Activated CD8-positive, alpha-beta memory T cell treated with anti-CD3 and anti-CD28 coated beads for 36 hours (primary cell): ENCODE measurements around the gene GIMAP7. TPM values are rescaled to one million over a fixed set of nuclear protein-coding genes. Genes with fewer than 3 reads are reported as not detected.
"Not testable (repeated sequence)": the region's sequence is repeated elsewhere in the genome, so short reads cannot be mapped to it uniquely, and the experiment has no call there.

ENCODE experiments used
- CTCF ChIA-PET: fragments of 350-600 bp; sonication (Branson Sonifier 250); formaldehyde crosslinking; loops from one replicate; lab custom pipeline; 2021; ENCODE audit warnings: antibody characterized with exemption; lab: Charles Lee
- POLR2A ChIA-PET: fragments of 350-600 bp; sonication (Branson Sonifier 250); formaldehyde crosslinking; loops from one replicate; lab custom pipeline; 2021; ENCODE audit warnings: antibody characterized with exemption; lab: Charles Lee
- total RNA-seq, 2 experiments: library from RNA; stranded (reverse); gene quantifications; one replicate each; pipeline ENCODE4 v1.2.3, GENCODE V29; 2021

GIMAP7 gene
- total RNA-seq, 2 experiments from 2014 or later: 19.2 to 19.7 TPM

- ChIA-PET CTCF (interaction anchor here (1.0 to 2.7 kb wide), 4 partner anchors 11 to 54 kb away, joined by 3 to 11 read pairs (median 4); partner anchors contain the start of gene GIMAP7), POLR2A (interaction anchor here (0.5 to 1.4 kb wide), 3 partner anchors 51 to 98 kb away, joined by 3 to 7 read pairs (median 4); partner anchors contain the start of gene GIMAP8)
Measured at GRCh38 chr7:150503155-150503554, 11.5 kb upstream of the GIMAP7 start.

- ChIA-PET CTCF (interaction anchor here (0.8 to 2.7 kb wide), 4 partner anchors 11 to 54 kb away, joined by 3 to 11 read pairs (median 4); partner anchors contain the start of gene GIMAP7), POLR2A (interaction anchor here (0.5 to 1.6 kb wide), 2 partner anchors 51 to 98 kb away, joined by 4 read pairs; no protein-coding TSS in a partner anchor)
Measured at GRCh38 chr7:150503581-150503980, 11.1 kb upstream of the GIMAP7 start.

- ChIA-PET POLR2A (no interaction called here), CTCF (interaction anchor here (1.4 to 2.0 kb wide), 3 partner anchors 56 to 225 kb away, joined by 3 to 7 read pairs (median 5); no protein-coding TSS in a partner anchor)
Measured at GRCh38 chr7:150507947-150508602, 6.6 kb upstream of the GIMAP7 start.

- ChIA-PET POLR2A (no interaction called here), CTCF (interaction anchor here (0.6 to 2.2 kb wide), 3 partner anchors 9 to 268 kb away, joined by 3 to 10 read pairs (median 3); partner anchors contain the start of gene GIMAP8)
Measured at GRCh38 chr7:150511048-150511447, 3.6 kb upstream of the GIMAP7 start.

- ChIA-PET CTCF (interaction anchor here (1.5 to 3.6 kb wide), 4 partner anchors 9 to 234 kb away, joined by 3 to 25 read pairs (median 15); no protein-coding TSS in a partner anchor), POLR2A (interaction anchor here (0.5 to 2.4 kb wide), 5 partner anchors 9 to 214 kb away, joined by 3 to 18 read pairs (median 4); partner anchors contain the start of gene GIMAP8)
Measured at GRCh38 chr7:150513758-150514157, 914 bp upstream of the GIMAP7 start.

DNA sequence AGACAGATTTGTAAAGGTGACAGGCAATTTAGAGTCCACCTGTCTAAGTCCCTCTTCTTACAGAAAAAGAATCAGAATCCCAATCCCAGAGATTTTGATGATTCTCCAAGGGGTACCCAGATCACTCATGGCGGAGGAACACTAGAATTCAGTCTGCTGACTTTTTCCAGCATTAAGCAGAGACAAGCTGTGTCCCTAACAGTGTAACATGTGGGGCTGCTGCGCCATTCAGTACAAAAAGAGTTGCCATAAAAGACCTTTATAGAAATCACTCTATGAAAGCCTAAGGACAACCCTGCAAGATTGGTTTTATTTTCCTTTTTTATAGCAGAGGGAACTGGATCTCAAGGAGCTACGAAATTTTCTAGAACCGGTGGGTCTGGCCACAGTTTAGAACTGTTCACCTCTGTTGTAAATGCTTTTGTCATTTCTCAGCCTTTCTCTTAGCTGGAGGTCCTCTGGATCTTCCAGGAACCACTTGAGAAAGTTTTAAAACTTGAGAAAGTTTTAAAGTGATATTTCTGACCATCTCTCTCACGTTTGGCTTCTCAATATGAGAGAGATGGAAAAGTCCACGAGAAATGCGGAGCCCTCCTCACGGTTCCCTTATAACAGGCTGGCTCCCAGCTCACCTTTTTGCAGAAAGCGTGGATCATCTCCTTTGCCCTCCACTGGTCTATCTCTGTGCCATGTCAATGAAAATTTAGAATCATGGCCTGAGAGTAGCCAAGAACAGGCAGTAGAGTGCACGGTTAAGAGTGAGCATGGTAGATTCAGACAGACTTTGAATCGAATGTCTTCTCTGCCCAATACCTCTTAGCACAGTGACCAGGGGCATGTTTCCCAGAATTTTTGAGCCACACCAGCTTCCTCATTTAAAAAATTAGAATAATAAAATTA lies 826 bp downstream of the GIMAP7 start:
- CTCF ChIA-PET: interaction anchor here (0.7 to 3.6 kb wide), 4 partner anchors 34 to 67 kb away, joined by 3 to 25 read pairs (median 11); no protein-coding TSS in a partner anchor
- POLR2A ChIA-PET: interaction anchor here (0.5 to 2.4 kb wide), 8 partner anchors 34 to 743 kb away, joined by 3 to 18 read pairs (median 3); partner anchors contain the start of genes GIMAP1 and GIMAP8

DNA sequence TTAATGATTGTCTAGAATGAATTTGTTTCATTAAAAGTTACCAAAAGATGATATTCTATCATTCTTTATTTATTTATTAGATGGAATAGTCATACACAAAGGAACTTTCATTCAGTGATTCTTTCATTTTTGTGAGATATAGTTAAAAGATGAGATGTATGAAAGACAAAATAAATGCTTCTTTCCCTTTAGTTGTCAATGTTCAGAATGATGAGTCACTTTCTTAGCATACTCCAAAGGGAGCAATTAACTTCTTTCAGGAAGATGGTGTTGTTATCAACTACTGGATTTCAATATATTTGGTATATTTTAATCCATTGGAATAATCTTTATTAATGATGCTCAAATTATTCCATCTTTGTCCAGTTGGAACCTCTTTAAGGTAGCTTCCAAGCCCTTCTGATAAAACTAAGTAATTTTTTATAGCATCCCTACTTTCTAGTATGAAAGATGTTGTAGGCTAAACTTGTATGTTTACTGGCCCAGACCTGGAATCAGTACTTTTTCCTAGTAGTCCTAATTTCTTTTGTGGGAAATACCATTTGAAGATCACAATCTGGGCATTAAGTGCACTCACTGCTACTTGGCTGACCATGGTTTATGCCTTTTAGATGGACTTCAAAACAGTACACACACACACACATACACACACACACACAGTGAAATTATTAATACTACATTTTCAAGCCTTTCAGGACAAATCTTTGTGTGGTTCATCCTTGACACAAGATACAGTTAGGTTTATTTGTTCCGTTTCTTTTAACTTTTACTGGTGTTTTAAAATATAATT lies 2.5 kb downstream of the GIMAP7 start:
- ChIA-PET CTCF (interaction anchor here (1.2 kb wide), 1 partner anchor 64 kb away, joined by 3 read pairs; no protein-coding TSS in a partner anchor), POLR2A (no interaction called here)

GRCh38 chr7:150519310-150519709 lies 4.6 kb downstream of the GIMAP7 start:
- POLR2A ChIA-PET: interaction anchor here (1.4 to 2.0 kb wide), 3 partner anchors 68 to 214 kb away, joined by 3 to 12 read pairs (median 5); partner anchors contain the start of gene GIMAP8
- CTCF ChIA-PET: interaction anchor here (1.2 to 1.3 kb wide), 3 partner anchors 13 to 70 kb away, joined by 3 to 6 read pairs (median 4); no protein-coding TSS in a partner anchor

DNA sequence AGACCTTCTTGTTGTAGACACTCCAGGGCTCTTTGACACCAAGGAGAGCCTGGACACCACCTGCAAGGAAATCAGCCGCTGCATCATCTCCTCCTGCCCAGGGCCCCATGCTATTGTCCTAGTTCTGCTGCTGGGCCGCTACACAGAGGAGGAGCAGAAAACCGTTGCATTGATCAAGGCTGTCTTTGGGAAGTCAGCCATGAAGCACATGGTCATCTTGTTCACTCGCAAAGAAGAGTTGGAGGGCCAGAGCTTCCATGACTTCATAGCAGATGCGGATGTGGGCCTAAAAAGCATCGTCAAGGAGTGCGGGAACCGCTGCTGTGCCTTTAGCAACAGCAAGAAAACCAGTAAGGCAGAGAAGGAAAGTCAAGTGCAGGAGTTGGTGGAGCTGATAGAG lies 5.5 kb downstream of the GIMAP7 start:
- ChIA-PET CTCF (interaction anchor here (0.6 to 1.3 kb wide), 4 partner anchors 12 to 71 kb away, joined by 3 to 6 read pairs (median 4); no protein-coding TSS in a partner anchor), POLR2A (interaction anchor here (0.6 to 2.0 kb wide), 9 partner anchors 38 to 235 kb away, joined by 3 to 12 read pairs (median 3); partner anchors contain the start of genes GIMAP1, GIMAP4 and GIMAP8)

DNA sequence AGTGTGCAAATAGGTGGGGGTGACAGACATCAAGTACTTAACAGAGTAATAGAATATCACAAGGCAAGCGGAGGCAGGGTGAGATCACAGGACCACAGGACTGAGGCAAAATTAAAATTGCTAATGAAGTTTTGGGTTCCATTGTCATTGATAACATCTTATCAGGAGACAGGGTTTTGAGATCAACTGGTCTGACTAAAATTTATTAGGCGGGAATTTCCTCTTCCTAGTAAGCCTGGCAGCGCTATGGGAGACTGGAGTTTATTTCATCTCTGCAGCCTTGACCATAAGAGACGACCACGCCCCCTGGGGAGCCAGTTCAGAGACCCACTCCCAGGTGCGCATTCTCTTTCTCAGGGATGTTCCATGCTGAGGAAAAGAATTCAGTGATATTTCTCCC lies 8.3 kb downstream of the GIMAP7 start:
- POLR2A ChIA-PET: interaction anchor here (0.7 kb wide), 2 partner anchors 43 to 141 kb away, joined by 4 read pairs; no protein-coding TSS in a partner anchor
- CTCF ChIA-PET: not testable (repeated sequence)

DNA sequence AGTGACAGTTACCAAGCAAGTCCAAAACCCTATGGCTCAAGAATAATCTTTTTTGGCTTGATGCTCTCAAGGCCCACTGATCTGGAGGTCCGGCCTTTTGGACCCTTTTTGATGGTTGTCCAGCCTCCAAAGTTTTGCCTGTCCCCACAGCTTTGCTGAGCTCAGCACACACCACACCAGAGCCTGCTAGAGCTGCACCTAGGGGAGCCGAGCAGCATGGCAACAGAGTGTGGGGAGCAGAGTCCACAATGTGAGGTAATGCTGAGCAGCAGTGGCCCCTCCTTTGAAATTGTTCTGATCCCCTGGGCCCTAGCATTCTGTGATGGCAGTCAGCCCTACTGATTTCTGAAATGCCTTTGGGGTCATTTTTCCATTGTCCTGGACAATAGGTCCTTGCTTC lies 9.3 kb downstream of the GIMAP7 start:
- ChIA-PET CTCF (interaction anchor here (1.0 kb wide), 1 partner anchor 232 kb away, joined by 4 read pairs; no protein-coding TSS in a partner anchor), POLR2A (no interaction called here)

DNA sequence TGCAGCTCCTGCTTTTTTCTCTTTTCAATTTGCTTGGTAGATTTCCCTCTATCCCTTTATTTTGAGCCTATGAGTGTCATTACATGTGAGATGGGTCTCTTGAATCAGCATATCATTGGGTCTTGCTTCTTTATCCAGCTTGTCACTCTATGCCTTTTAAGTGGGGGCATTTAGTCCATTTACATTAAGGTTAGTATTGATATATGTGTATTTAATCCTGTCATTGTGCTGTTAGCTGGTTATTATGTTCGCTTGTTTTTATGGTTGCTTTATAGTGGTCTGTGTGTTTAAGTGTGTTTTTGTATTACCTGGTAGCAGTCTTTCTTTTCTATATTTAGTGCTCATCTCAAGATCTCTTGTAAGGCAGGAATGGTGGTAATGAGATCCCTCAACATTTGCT lies 17.0 kb downstream of the GIMAP7 start:
- ChIA-PET CTCF (interaction anchor here (0.7 kb wide), 1 partner anchor 12 kb away, joined by 3 read pairs; no protein-coding TSS in a partner anchor), POLR2A (no interaction called here)

DNA sequence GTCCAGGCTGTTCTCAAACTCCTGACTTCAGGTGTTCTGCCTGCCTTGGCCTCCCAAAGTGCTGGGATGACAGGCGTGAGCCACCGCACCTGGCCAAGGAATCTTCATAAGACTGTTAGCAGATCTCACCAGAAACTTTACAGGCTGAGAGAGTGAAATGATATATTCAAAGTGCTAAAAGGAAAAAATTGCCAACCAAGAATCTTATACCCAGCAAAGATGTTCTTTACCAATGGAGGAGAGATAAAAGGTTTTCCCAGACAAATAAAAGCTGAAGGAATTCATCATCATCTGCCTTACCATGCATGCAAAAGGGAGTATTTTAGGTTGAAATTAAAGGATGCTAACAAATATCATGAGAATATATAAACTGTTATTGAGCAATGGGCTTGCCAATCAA lies 23.6 kb downstream of the GIMAP7 start:
- ChIA-PET POLR2A (no interaction called here), CTCF (no interaction called here)

GRCh38 chr7:150553163-150553562 lies 38.5 kb downstream of the GIMAP7 start:
- CTCF ChIA-PET: interaction anchor here (0.8 kb wide), 1 partner anchor 104 kb away, joined by 4 read pairs; no protein-coding TSS in a partner anchor
- POLR2A ChIA-PET: no interaction called here

GRCh38 chr7:150556521-150557138 lies 42.0 kb downstream of the GIMAP7 start:
- ChIA-PET CTCF (no interaction called here), POLR2A (no interaction called here)

- ChIA-PET CTCF (interaction anchor here (1.0 kb wide), 1 partner anchor 111 kb away, joined by 3 read pairs; no protein-coding TSS in a partner anchor), POLR2A (no interaction called here)
Measured at GRCh38 chr7:150560486-150560885, 45.8 kb downstream of the GIMAP7 start.

GRCh38 chr7:150562919-150563318 lies 48.2 kb downstream of the GIMAP7 start:
- ChIA-PET POLR2A (interaction anchor here (0.5 kb wide), 1 partner anchor 374 kb away, joined by 3 read pairs; no protein-coding TSS in a partner anchor), CTCF (interaction anchor here (1.6 kb wide), 1 partner anchor 112 kb away, joined by 3 read pairs; no protein-coding TSS in a partner anchor)
